ENCODE measurements around the gene GABPB2. TPM values are rescaled to one million over a fixed set of nuclear protein-coding genes. Genes with fewer than 3 reads are reported as not detected.

Gene GABPB2
- total and polyA plus RNA-seq, 2 experiments from 2014 or later: 1.1 to 2.6 TPM

DNA sequence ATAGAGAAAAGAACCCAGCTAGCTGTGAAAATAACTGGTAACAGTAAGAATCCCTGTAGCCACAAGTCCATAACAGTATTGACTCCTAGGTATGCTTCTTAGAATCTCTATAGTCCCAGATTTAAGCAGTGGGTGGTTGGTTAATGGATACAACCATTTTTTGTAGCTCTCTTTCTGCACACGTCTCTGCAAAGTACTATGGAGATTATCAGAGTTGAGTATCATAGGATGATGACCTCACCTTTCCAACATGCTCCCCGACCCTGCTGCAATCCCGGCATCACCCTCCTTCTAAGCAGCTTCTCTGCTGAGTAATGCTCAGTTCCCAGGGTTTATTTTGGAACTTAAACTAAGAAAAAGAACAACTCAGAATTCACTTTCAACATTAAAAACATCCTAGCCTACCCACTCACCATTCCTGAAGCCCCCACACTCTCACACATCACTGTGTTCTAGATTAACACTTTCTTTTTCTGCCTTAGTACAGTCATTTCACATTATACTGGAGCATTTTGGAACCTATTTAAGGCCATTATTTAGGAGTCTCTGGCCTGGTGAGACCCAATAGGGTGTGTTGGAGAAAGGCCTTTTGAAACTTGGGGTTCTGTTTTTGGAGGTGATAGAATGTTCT is 7.7 kb upstream of the GABPB2 start:
- no peak for ATAC-seq
- Mint-ChIP-seq H3K27ac (peak overlapping the region; percentile 55), H3K36me3 (ENCODE audit: low read depth) (peaks cover 30% of the 10 kb centered on the region), H3K27me3 (ENCODE audit: insufficient read depth, low read depth, poor library complexity) (peaks cover 15% of the 10 kb centered on the region), H3K4me1 (peaks cover 31% of the 10 kb centered on the region), H3K4me3 (peak overlapping the region; percentile 90; the same call in 1 of the 3 replicates), H3K9me3 (no peaks in the 10 kb centered on the region)
- Histone ChIP-seq H3K27me3 (ENCODE audit: insufficient read depth) (no peaks in the 10 kb centered on the region), H3K79me2 (replicated peaks; ENCODE audit: insufficient read depth) (peaks cover 78% of the 10 kb centered on the region), H3K4me3 (no peak overlapping the region), H2AFZ (no peak overlapping the region), H3K36me3 (ENCODE audit: insufficient read depth) (no peaks in the 10 kb centered on the region), H3K27ac (ENCODE audit: low read depth) (no peak overlapping the region; the same call in 1 of the 2 replicates), H4K20me1 (replicated peaks; ENCODE audit: insufficient read depth) (peaks cover 3% of the 10 kb centered on the region; the same call in 1 of the 2 replicates), H3K4me2 (no peak overlapping the region), H3K4me1 (ENCODE audit: insufficient read depth) (peaks cover 21% of the 10 kb centered on the region), H3K9me2 (ENCODE audit: insufficient read depth) (no peaks in the 10 kb centered on the region), H3F3A (replicated peaks; ENCODE audit: low read depth) (peaks cover 11% of the 10 kb centered on the region; the same call in 1 of the 2 replicates)
- DNase-seq (ENCODE audit: low spot score): no peak
- TF ChIP-seq, protein P1, sequence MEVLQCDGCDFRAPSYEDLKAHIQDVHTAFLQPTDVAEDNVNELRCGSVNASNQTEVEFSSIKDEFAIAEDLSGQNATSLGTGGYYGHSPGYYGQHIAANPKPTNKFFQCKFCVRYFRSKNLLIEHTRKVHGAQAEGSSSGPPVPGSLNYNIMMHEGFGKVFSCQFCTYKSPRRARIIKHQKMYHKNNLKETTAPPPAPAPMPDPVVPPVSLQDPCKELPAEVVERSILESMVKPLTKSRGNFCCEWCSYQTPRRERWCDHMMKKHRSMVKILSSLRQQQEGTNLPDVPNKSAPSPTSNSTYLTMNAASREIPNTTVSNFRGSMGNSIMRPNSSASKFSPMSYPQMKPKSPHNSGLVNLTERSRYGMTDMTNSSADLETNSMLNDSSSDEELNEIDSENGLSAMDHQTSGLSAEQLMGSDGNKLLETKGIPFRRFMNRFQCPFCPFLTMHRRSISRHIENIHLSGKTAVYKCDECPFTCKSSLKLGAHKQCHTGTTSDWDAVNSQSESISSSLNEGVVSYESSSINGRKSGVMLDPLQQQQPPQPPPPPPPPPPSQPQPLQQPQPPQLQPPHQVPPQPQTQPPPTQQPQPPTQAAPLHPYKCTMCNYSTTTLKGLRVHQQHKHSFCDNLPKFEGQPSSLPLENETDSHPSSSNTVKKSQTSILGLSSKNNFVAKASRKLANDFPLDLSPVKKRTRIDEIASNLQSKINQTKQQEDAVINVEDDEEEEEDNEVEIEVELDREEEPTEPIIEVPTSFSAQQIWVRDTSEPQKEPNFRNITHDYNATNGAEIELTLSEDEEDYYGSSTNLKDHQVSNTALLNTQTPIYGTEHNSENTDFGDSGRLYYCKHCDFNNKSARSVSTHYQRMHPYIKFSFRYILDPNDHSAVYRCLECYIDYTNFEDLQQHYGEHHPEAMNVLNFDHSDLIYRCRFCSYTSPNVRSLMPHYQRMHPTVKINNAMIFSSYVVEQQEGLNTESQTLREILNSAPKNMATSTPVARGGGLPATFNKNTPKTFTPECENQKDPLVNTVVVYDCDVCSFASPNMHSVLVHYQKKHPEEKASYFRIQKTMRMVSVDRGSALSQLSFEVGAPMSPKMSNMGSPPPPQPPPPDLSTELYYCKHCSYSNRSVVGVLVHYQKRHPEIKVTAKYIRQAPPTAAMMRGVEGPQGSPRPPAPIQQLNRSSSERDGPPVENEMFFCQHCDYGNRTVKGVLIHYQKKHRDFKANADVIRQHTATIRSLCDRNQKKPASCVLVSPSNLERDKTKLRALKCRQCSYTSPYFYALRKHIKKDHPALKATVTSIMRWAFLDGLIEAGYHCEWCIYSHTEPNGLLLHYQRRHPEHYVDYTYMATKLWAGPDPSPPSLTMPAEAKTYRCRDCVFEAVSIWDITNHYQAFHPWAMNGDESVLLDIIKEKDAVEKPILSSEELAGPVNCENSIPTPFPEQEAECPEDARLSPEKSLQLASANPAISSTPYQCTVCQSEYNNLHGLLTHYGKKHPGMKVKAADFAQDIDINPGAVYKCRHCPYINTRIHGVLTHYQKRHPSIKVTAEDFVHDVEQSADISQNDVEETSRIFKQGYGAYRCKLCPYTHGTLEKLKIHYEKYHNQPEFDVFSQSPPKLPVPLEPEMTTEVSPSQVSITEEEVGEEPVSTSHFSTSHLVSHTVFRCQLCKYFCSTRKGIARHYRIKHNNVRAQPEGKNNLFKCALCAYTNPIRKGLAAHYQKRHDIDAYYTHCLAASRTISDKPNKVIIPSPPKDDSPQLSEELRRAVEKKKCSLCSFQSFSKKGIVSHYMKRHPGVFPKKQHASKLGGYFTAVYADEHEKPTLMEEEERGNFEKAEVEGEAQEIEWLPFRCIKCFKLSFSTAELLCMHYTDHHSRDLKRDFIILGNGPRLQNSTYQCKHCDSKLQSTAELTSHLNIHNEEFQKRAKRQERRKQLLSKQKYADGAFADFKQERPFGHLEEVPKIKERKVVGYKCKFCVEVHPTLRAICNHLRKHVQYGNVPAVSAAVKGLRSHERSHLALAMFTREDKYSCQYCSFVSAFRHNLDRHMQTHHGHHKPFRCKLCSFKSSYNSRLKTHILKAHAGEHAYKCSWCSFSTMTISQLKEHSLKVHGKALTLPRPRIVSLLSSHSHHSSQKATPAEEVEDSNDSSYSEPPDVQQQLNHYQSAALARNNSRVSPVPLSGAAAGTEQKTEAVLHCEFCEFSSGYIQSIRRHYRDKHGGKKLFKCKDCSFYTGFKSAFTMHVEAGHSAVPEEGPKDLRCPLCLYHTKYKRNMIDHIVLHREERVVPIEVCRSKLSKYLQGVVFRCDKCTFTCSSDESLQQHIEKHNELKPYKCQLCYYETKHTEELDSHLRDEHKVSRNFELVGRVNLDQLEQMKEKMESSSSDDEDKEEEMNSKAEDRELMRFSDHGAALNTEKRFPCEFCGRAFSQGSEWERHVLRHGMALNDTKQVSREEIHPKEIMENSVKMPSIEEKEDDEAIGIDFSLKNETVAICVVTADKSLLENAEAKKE (CRISPR knock-in tag; IDR thresholded peaks at IDR 0.05): no peak
- TF ChIP-seq NANOG (IDR thresholded peaks at IDR 0.05; ENCODE audit: borderline replicate concordance): no peak
- no peak for TF ChIP-seq ZNF331 (CRISPR knock-in tag; IDR thresholded peaks at IDR 0.05; ENCODE audit: low read depth)
- TF ChIP-seq, protein P2, sequence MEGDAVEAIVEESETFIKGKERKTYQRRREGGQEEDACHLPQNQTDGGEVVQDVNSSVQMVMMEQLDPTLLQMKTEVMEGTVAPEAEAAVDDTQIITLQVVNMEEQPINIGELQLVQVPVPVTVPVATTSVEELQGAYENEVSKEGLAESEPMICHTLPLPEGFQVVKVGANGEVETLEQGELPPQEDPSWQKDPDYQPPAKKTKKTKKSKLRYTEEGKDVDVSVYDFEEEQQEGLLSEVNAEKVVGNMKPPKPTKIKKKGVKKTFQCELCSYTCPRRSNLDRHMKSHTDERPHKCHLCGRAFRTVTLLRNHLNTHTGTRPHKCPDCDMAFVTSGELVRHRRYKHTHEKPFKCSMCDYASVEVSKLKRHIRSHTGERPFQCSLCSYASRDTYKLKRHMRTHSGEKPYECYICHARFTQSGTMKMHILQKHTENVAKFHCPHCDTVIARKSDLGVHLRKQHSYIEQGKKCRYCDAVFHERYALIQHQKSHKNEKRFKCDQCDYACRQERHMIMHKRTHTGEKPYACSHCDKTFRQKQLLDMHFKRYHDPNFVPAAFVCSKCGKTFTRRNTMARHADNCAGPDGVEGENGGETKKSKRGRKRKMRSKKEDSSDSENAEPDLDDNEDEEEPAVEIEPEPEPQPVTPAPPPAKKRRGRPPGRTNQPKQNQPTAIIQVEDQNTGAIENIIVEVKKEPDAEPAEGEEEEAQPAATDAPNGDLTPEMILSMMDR (conservative IDR thresholded peaks at IDR 0.05; ENCODE audit: low read depth in 2 of 2): no peak
- no peak for TF ChIP-seq EZH2phosphoT487 (IDR thresholded peaks at IDR 0.05; ENCODE audit: unreplicated experiment)
- TF ChIP-seq, protein P3, sequence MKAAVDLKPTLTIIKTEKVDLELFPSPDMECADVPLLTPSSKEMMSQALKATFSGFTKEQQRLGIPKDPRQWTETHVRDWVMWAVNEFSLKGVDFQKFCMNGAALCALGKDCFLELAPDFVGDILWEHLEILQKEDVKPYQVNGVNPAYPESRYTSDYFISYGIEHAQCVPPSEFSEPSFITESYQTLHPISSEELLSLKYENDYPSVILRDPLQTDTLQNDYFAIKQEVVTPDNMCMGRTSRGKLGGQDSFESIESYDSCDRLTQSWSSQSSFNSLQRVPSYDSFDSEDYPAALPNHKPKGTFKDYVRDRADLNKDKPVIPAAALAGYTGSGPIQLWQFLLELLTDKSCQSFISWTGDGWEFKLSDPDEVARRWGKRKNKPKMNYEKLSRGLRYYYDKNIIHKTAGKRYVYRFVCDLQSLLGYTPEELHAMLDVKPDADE (IDR thresholded peaks at IDR 0.05): no peak
- no peak for TF ChIP-seq JUNB (IDR thresholded peaks at IDR 0.05; ENCODE audit: unreplicated experiment)
- TF ChIP-seq POLR2AphosphoS5 (IDR thresholded peaks at IDR 0.05; ENCODE audit: low read depth): no peak
- TF ChIP-seq, protein P4, sequence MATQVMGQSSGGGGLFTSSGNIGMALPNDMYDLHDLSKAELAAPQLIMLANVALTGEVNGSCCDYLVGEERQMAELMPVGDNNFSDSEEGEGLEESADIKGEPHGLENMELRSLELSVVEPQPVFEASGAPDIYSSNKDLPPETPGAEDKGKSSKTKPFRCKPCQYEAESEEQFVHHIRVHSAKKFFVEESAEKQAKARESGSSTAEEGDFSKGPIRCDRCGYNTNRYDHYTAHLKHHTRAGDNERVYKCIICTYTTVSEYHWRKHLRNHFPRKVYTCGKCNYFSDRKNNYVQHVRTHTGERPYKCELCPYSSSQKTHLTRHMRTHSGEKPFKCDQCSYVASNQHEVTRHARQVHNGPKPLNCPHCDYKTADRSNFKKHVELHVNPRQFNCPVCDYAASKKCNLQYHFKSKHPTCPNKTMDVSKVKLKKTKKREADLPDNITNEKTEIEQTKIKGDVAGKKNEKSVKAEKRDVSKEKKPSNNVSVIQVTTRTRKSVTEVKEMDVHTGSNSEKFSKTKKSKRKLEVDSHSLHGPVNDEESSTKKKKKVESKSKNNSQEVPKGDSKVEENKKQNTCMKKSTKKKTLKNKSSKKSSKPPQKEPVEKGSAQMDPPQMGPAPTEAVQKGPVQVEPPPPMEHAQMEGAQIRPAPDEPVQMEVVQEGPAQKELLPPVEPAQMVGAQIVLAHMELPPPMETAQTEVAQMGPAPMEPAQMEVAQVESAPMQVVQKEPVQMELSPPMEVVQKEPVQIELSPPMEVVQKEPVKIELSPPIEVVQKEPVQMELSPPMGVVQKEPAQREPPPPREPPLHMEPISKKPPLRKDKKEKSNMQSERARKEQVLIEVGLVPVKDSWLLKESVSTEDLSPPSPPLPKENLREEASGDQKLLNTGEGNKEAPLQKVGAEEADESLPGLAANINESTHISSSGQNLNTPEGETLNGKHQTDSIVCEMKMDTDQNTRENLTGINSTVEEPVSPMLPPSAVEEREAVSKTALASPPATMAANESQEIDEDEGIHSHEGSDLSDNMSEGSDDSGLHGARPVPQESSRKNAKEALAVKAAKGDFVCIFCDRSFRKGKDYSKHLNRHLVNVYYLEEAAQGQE (IDR thresholded peaks at IDR 0.05; ENCODE audit: unreplicated experiment): no peak
- no peak for TF ChIP-seq EZH2 (IDR thresholded peaks at IDR 0.05; ENCODE audit: low read depth, unreplicated experiment)
- TF ChIP-seq ZNF114 (CRISPR knock-in tag; IDR thresholded peaks at IDR 0.05): no peak

All from GM23338 (cell line).